ENCODE data around the gene PCDHGB2. TPM values are rescaled to one million over a fixed set of nuclear protein-coding genes. Genes with fewer than 3 reads are reported as not detected.
"Not testable (repeated sequence)": the region's sequence is repeated elsewhere in the genome, so short reads cannot be mapped to it uniquely, and the experiment has no call there.

Gene PCDHGB2
- total RNA-seq: 1.3 TPM in 2 replicates

DNA sequence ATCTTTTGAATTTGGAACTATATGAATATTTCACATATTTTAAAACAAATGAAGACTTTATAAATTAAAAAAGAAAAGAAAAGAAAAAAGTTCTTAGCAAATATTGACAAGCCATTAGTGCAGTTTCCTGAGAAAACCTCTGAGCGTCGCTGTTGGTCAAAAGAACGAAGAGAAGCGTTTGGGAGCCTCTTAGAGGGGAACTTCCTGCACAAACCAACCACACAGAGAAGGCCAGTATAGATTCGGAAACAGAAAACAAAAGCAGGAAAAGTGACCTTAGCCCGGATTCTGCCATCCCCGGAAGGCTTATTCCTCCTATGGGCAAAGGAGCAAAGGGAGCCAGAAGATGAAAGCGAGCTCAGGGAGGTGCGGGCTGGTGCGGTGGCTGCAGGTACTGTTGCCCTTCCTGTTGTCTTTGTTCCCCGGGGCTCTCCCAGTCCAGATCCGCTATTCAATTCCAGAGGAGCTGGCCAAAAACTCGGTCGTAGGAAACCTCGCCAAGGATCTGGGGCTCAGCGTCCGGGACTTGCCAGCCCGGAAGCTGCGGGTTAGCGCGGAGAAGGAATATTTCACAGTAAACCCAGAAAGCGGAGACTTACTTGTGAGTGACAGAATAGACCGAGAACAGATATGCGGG, at the start of gene PCDHGB2:
TSS of gene PCDHGB2 (plus strand) at position 205 of the 637 bp plus-strand sequence. CDS start at position 347, 142 bp downstream.
- no peak for DNase-seq (ENCODE audit: low read depth, low spot score)

DNA sequence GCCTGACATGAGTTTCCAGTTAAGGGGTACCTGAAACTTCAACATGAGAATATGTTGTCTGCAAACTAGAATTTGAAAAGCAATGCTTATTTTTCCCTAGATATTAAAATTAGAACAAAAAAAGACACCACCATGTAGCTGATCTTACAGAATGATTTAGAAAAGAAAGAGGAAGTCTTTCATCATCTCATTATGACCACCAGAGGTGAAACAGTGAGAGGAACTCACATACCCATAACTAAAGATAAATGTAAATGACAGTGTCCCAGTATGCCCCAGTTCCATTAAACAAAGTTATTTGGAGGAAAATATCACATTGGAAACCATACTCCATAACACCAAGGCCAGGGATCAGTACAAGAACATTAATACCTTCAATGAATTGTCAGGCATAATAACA, 46.1 kb upstream of the PCDHGB2 start:
- DNase-seq (ENCODE audit: low read depth, low spot score): no peak

DNA sequence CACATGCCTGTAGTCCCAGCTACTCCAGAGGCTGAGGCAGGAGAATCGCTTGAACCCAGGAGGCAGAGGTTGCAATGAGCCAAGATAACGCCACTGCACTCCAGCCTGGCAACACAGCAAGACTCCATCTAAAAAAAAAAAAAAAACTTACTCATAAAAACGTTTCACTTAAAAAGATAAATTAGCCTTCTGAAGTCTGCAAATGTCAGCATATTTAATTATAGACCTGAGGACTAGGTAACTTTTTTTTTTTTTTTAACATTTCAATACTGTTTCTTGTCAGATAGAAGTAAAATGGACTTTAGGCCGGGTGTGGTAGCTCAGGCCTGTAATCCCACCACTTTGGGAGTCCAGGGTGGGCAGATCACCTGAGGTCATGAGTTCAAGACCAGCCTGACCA, 42.8 kb upstream of the PCDHGB2 start:
- not testable (repeated sequence) for DNase-seq (ENCODE audit: low read depth, low spot score)

DNA sequence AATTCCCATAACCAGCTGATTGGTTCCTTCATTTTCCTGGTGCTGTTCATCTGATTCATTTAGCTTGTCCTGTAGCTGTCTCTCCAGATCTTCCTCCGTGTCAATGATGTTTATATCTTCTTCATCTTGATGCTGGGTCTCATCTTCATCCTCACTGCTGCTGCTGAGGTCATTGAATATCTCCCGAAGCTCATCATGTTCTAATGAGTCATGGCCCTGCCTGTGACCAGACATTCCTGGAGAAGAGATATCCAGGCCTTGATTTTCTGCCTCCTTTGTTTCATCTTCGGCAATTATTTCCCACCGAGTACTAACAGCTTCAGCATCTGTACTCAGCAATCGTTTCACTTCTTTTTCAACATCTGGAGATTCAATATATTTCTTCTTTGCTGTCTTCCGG, 40.6 kb upstream of the PCDHGB2 start:
- no peak for DNase-seq (ENCODE audit: low read depth, low spot score)

DNA sequence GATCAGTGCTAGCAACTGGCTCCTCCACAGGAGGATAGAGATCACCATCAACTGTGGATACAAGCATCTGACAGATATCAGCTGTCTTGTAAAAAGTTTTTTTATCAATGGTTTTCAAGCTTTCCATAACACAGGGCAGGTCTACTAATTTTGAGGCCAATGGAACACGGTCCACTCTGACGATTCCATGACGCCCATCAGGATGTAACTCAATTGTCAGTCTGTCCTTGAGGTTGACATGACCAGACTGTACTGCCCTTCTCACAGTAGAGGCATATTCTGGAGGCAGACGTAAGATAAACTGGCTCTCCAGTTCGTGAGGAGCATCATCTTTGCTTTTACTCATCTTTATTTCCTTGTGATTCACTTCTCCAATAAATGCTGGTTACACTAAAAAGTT, 40.1 kb upstream of the PCDHGB2 start:
- DNase-seq (ENCODE audit: low read depth, low spot score): no peak

DNA sequence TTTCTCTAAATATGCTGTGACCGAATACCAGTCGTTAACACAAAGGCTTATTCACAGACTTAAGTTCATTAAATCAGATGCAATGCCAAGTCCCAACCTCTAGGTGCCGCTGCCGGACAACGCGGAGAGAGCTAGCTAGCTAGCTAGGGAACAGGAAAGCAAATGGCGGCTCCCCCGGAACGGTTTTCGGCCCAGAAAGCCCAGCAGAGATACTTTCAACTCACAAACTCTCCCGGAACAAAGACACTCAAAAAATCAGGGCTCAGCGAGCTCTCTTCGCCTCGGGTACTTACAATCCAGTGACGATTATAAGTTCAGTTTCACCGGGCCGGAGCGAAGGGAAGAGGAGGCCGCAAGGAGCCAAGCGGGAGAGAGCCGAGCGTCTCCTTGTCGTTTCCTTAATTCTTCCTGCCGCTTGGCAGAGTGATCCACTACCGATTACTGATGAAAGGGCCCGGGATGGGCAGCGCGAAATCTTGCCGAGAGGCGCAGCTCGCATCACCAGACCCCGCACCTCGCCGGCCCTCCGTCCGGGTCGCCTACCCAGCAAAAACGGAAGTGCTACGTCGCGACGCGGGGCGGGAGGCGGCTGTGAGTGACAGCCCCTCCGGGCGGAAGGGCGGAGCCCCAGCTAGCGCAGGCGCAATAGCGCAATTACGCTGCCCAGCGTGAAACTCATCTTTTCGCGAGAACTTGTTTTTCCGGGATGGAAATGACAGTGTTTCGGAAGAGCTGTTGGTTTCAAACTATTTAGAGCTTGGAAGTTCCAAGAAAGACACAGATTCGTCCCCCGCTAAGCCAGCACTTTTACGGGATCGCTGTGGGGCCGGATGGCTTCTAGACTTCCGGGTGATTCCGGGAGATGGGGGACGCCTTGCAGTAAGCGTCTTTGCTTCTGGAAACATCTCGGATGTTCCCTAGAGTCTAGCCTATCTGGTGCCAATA, 39.3 kb upstream of the PCDHGB2 start, which contains the start of gene TAF7:
TSS of gene TAF7 (minus strand) at position 560 of the 945 bp plus-strand sequence. CDS start 740 bp downstream, outside the sequence.
- DNase-seq (ENCODE audit: low read depth, low spot score): peak; percentile 82

- DNase-seq (ENCODE audit: low read depth, low spot score): no peak
Observed at GRCh38 chr5:141322261-141322660, 37.5 kb upstream of the PCDHGB2 start.

DNA sequence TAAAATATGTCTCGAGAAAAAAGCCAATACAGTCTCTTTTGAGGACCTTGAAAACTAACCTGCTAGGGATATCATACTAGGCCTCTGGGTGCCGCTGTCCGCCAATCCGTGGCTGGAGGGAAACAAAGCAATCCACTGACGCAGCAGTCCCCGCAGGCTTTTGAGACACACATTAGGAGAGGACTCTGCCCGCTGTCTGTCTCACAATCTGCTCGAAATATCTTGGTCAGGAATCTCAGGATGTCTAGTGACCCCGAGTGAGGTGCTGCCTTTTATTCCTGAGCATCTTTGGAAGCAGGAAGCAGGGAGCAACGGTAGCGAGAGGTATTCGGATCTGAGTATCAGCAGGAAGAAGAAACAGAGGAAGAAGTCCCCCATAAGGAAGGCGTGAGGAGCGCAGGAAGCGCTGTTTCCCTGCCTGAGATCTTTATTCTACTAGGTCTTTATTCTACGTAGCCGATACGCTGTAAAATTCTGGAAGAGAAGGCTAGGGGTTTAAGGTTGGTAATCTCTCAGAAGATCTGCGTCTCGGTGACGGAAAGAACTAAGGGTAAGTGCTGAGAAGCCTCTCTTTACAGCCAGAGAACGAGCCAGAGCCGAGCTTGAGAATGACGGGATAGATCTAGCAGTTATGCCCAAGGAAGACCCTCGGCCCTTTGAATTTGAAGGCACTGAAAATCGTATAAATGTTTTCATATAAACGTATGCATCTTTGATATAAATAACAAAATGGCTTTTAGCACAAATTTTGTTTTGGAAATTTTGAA, 33.5 kb upstream of the PCDHGB2 start:
- DNase-seq (ENCODE audit: low read depth, low spot score): no peak

GRCh38 chr5:141328231-141328630, 31.6 kb upstream of the PCDHGB2 start:
- DNase-seq (ENCODE audit: low read depth, low spot score): no peak

DNA sequence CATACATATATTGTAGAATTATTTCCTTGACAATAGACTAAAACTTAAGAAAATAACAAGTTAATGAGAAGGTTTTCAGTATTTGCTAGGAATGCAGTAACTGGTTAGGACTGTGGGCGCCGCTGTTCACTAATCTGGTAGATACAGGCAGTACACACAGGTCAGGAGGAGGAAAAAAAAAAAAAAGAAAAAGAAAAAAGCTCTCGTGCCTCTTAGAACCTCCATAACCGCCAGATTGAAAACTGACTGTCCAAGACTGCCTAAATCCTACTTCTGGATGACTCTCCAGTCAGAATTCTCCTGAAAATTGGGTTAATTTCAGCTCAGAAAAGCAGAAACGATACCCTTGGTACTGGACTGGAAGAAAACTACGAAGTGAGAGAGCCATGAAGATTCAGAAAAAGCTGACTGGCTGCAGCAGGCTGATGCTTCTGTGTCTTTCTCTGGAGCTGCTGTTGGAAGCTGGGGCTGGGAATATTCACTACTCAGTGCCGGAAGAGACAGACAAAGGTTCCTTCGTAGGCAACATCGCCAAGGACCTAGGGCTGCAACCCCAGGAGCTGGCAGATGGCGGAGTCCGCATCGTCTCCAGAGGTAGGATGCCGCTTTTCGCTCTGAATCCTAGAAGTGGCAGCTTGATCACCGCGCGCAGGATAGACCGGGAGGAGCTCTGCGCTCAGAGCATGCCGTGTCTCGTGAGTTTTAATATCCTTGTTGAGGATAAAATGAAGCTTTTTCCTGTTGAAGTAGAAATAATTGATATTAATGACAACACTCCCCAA, 29.3 kb upstream of the PCDHGB2 start, which contains the start of gene PCDHGA1:
TSS of gene PCDHGA1 (plus strand) at position 216 of the 782 bp plus-strand sequence.
- DNase-seq (ENCODE audit: low read depth, low spot score): no peak

GRCh38 chr5:141332571-141332970, 27.2 kb upstream of the PCDHGB2 start:
- not testable (repeated sequence) for DNase-seq (ENCODE audit: low read depth, low spot score)

GRCh38 chr5:141338538-141339306, 21.1 kb upstream of the PCDHGB2 start, which contains the start of gene PCDHGA2:
Gene PCDHGA2 (plus strand): TSS chr5:141338760.
- DNase-seq (ENCODE audit: low read depth, low spot score): no peak

- not testable (repeated sequence) for DNase-seq (ENCODE audit: low read depth, low spot score)
Observed at GRCh38 chr5:141340781-141341354, 18.9 kb upstream of the PCDHGB2 start.

DNA sequence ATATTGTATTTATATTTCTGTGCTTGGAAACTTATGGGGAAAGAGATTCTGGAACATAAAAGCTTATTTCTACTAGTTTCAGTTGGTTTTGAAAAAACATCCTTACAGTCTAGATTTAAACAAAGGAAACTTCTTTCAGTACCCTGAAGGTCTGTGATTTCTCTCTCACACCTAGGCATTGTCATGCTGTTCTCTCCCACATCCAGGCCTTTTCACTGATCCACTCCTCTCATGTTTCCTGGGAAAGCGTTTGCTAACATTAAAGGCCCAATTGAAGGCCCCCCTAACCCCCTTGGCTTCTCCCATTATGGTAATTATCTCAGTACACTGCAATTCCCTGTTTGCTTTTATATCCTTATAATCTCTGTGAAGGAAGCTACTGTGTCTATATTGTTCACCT, 17.0 kb upstream of the PCDHGB2 start:
- no peak for DNase-seq (ENCODE audit: low read depth, low spot score)

DNA sequence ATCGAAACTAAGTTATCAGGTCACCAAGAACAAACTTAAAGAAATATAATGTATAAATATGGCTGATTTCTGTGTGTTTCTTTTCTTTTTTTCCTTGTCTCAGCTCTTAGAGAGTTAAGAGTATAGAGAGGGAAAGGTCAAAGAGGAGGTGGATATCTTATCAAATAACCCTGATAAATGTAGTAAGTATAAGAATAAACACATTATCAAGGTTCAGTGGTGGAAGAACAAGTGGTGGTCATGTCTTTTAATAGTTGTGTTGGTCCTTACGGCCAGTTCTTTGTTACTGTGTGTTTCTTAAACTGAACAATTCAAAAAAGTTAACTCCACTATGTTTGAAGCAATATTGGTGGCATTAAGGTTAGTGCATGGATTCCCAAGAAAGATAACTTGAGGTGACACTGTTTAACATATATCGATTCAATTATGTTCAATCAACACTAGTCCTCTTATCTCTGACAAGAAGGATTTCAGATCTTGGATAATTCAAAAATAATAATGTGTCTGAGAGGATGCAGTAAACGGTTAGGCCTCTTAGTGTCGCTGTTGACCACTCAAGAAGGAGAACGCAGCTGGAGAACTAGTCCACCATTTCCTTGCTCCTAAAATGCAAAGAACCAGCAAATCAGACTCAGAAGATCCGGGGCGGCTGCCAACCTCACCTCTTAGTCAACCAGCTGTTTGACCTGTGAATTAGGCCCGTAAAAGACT, 16.4 kb upstream of the PCDHGB2 start, which contains the start of gene PCDHGA3:
TSS of gene PCDHGA3 (plus strand) at position 588 of the 711 bp plus-strand sequence. CDS start 205 bp downstream, outside the sequence.
- no peak for DNase-seq (ENCODE audit: low read depth, low spot score)

- DNase-seq (ENCODE audit: low read depth, low spot score): no peak
Observed at GRCh38 chr5:141343953-141344463, 15.8 kb upstream of the PCDHGB2 start.

GRCh38 chr5:141345327-141345726, 14.5 kb upstream of the PCDHGB2 start:
- DNase-seq (ENCODE audit: low read depth, low spot score): no peak

DNA sequence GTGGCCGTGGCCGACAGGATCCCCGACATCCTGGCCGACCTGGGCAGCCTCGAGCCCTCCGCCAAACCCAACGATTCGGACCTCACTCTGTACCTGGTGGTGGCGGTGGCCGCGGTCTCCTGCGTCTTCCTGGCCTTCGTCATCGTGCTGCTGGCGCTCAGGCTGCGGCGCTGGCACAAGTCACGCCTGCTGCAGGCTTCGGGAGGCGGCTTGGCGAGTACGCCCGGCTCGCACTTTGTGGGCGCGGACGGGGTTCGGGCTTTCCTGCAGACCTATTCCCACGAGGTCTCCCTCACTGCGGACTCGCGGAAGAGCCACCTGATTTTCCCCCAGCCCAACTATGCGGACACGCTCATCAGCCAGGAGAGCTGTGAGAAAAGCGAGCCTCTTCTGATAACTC, 13.8 kb upstream of the PCDHGB2 start:
- DNase-seq (ENCODE audit: low read depth, low spot score): not testable (repeated sequence)
